HL-60 (cell line): Measurements from ENCODE around the gene AAK1.
A peak's percentile ranks its signal among the peaks of the same experiment; 100 is the strongest.

Experiments used
- DNase-seq, 2 experiments: peaks; one replicate each; pipeline ENCODE4 v3.0.0-alpha.2; 2010 to 2020; ENCODE audit warnings: low read depth in 1 of 2, low spot score in 1 of 2
- H3K27ac ChIP-seq: fragments of 250-450 bp; sonication (Bioruptor Pico); replicated peaks from 2 replicates; pipeline ENCODE4 v1.5.1; 2020; ENCODE audit warnings: mild to moderate bottlenecking, moderate library complexity
- H3K27me3 ChIP-seq: fragments of 250-450 bp; sonication (Bioruptor Pico); 2 replicates; pipeline ENCODE4 v1.5.1; 2021; ENCODE audit warnings: mild to moderate bottlenecking, moderate library complexity; ENCODE audit not compliant: insufficient read depth, poor library complexity, severe bottlenecking
- H3K4me3 ChIP-seq: replicated peaks from 2 replicates; pipeline ENCODE4 v1.5.1; 2011; ENCODE audit warnings: mild to moderate bottlenecking, control low read depth, low read length; ENCODE audit not compliant: insufficient read depth
- GABPA ChIP-seq: IDR thresholded peaks from 2 replicates; pipeline ENCODE4 v1.6.1; 2012; ENCODE audit warnings: low read depth
- POLR2AphosphoS5 ChIP-seq: IDR thresholded peaks from 2 replicates; pipeline ENCODE4 v1.6.1; 2012; ENCODE audit warnings: low read depth
- REST ChIP-seq: IDR thresholded peaks from 2 replicates; pipeline ENCODE4 v1.6.1; 2012; ENCODE audit warnings: low read depth; ENCODE audit not compliant: insufficient replicate concordance
- SPI1 ChIP-seq: IDR thresholded peaks from 2 replicates; pipeline ENCODE4 v1.6.1; 2012; ENCODE audit warnings: low read depth, mild to moderate bottlenecking, borderline replicate concordance
- TF ChIP-seq, protein P1 (sequence below): IDR thresholded peaks from one replicate; pipeline ENCODE4 v1.5.1; 2011; ENCODE audit warnings: low read length, control low read depth, inconsistent platforms; ENCODE audit not compliant: insufficient read depth

The AAK1 gene

DNA sequence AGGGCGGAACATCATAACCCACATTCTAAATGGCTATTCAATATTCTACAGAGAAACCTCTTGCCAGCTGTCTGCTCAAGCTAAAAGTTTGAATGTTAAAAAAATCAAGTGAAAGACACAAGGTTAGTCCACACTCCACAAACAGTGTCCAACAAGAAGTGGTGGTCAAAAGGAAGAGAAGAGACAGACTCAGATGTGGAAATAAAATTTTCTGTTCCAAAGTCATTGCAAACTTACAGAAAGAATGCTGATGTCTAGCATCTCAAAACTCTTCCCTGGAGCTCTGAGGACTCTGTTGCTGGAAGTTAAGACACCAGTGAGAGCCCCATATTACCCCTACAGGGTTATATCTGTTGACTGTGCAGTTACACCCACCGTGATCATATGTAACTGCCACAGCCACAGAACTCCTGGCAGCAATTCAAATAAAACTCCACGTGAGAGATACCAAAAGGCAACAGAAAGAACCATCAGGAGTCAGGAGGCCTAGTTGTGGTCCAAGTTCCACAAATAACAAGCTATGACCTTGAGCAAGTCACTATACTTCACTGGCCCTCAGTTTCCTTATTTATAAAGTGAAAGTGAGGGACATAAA is 60.9 kb downstream of the AAK1 start:
- peak; percentile 18 to 60 for DNase-seq
- Histone ChIP-seq H3K4me3 (peak overlapping the region; percentile 4), H3K27me3 (no peaks in the 10 kb centered on the region), H3K27ac (peak overlapping the region; percentile 81)
- 0 out of 2 replicates have a peak, but pooled peaks have one; percentile 11 for TF ChIP-seq POLR2AphosphoS5
- TF ChIP-seq SPI1, result no peak

GRCh38 chr2:69581774-69582581 is 61.6 kb downstream of the AAK1 start:
- H3K4me3 ChIP-seq, result peak overlapping the region; percentile 4
- no peaks in the 10 kb centered on the region for H3K27me3 ChIP-seq
- peak; percentile 43 to 80 for DNase-seq
- peak overlapping the region; percentile 81 for H3K27ac ChIP-seq
- TF ChIP-seq GABPA (peak; percentile 26; the same call in 1 of the 2 replicates), SPI1 (peak; percentile 59; the same call in 1 of the 2 replicates), POLR2AphosphoS5 (peak; percentile 44; the same call in 1 of the 2 replicates), REST (no peak)

GRCh38 chr2:69580486-69580885 is 63.1 kb downstream of the AAK1 start:
- TF ChIP-seq REST (no peak), SPI1 (no peak), GABPA (no peak), POLR2AphosphoS5 (no peak)
- TF ChIP-seq, protein P1, sequence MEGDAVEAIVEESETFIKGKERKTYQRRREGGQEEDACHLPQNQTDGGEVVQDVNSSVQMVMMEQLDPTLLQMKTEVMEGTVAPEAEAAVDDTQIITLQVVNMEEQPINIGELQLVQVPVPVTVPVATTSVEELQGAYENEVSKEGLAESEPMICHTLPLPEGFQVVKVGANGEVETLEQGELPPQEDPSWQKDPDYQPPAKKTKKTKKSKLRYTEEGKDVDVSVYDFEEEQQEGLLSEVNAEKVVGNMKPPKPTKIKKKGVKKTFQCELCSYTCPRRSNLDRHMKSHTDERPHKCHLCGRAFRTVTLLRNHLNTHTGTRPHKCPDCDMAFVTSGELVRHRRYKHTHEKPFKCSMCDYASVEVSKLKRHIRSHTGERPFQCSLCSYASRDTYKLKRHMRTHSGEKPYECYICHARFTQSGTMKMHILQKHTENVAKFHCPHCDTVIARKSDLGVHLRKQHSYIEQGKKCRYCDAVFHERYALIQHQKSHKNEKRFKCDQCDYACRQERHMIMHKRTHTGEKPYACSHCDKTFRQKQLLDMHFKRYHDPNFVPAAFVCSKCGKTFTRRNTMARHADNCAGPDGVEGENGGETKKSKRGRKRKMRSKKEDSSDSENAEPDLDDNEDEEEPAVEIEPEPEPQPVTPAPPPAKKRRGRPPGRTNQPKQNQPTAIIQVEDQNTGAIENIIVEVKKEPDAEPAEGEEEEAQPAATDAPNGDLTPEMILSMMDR, result no peak
- DNase-seq, result no peak
- H3K4me3 ChIP-seq, result no peak overlapping the region

GRCh38 chr2:69579536-69579935 is 64.0 kb downstream of the AAK1 start:
- Histone ChIP-seq H3K4me3 (no peak overlapping the region), H3K27ac (no peak overlapping the region), H3K27me3 (no peaks in the 10 kb centered on the region)
- TF ChIP-seq SPI1, result no peak
- TF ChIP-seq, protein P1, result no peak
- no peak for TF ChIP-seq POLR2AphosphoS5
- no peak for TF ChIP-seq GABPA
- no peak for TF ChIP-seq REST
- no peak for DNase-seq

More at GRCh38 chr2:69580486-69580885, 63.1 kb downstream of the AAK1 start:
- H3K27me3 ChIP-seq, result no peaks in the 10 kb centered on the region
- peak overlapping the region; percentile 15; the same call in 1 of the 2 replicates for H3K27ac ChIP-seq
